H1 (cell line): ENCODE results near the gene RPL38. TPM values are rescaled to one million over a fixed set of nuclear protein-coding genes. Genes with fewer than 3 reads are reported as not detected.
A peak's percentile ranks its signal among the peaks of the same experiment; 100 is the strongest.

Experiments
- CTCF ChIA-PET: fragments of 300-600 bp; sonication (Branson Sonifier 250); formaldehyde crosslinking; loops from one replicate; lab custom pipeline; 2021; ENCODE audit not compliant: partially characterized antibody; lab: Charles Lee
- POLR2A ChIA-PET: fragments of 300-600 bp; sonication (Branson Sonifier 250); formaldehyde crosslinking; loops from one replicate; lab custom pipeline; 2021; ENCODE audit warnings: inconsistent platforms; ENCODE audit not compliant: partially characterized antibody; lab: Charles Lee
- DNase-seq, 2 experiments: peaks; one replicate each; pipeline versions ENCODE4 v3.0.0 to v3.0.0-alpha.2; 2010 to 2022; ENCODE audit warnings: low spot score in 2 of 2, low read depth in 1 of 2, mixed read lengths in 1 of 2
- FAIRE-seq: peaks from 2 replicates; lab custom pipeline; 2011; peaks lifted over from hg19 to GRCh38; lab: Jason Lieb, UNC
- H2AFZ ChIP-seq: 2 replicates; pipeline ENCODE4 v1.8.1; 2012; ENCODE audit warnings: low read length, inconsistent platforms
- H2AK5ac ChIP-seq: 2 replicates; pipeline ENCODE4 v1.6.1; 2013; ENCODE audit warnings: low read depth, low read length
- H2BK120ac ChIP-seq: replicated peaks from 2 replicates; pipeline ENCODE3; 2013; ENCODE audit warnings: low read depth, low read length, inconsistent platforms
- H2BK12ac ChIP-seq: 2 replicates; pipeline ENCODE4 v1.6.1; 2013; ENCODE audit warnings: low read depth, low read length
- H2BK15ac ChIP-seq: 2 replicates; pipeline ENCODE4 v1.6.1; 2013; ENCODE audit warnings: low read length
- H2BK20ac ChIP-seq: 2 replicates; pipeline ENCODE4 v1.6.1; 2013; ENCODE audit warnings: low read length
- H2BK5ac ChIP-seq: 2 replicates; pipeline ENCODE4 v1.6.1; 2013; ENCODE audit warnings: low read depth, low read length
- H3K14ac ChIP-seq: 2 replicates; pipeline ENCODE4 v1.6.1; 2013; ENCODE audit warnings: inconsistent platforms; ENCODE audit not compliant: insufficient read length
- H3K18ac ChIP-seq: 2 replicates; pipeline ENCODE4 v1.6.1; 2013; ENCODE audit warnings: low read length; ENCODE audit errors: extremely low read depth
- H3K23ac ChIP-seq: 2 replicates; pipeline ENCODE4 v1.6.1; 2013; ENCODE audit warnings: inconsistent platforms; ENCODE audit not compliant: insufficient read length
- H3K23me2 ChIP-seq: 2 replicates; pipeline ENCODE4 v1.6.1; 2013; ENCODE audit warnings: low read depth, low read length
- H3K27ac ChIP-seq: 2 replicates; pipeline ENCODE4 v1.6.1; 2011; ENCODE audit warnings: low read depth, low read length, inconsistent platforms
- H3K27me3 ChIP-seq, 4 experiments: replicated peaks in 1 of 4; 1 replicate in 1 of 4; 2 replicates in 3 of 4; pipeline versions ENCODE4 v1.6.1 to v1.8.1; 2011 to 2013; ENCODE audit warnings: low read length in 3 of 4, mild to moderate bottlenecking in 3 of 4, inconsistent platforms in 2 of 4, mixed read lengths in 2 of 4, moderate library complexity in 1 of 4; ENCODE audit not compliant: control insufficient read depth in 3 of 4, insufficient read depth in 3 of 4; ENCODE audit errors: extremely low read depth in 1 of 4
- H3K36me3 ChIP-seq, 4 experiments: 2 replicates each; pipeline versions ENCODE4 v1.6.1 to v1.8.1; 2011 to 2013; ENCODE audit warnings: mild to moderate bottlenecking in 4 of 4, low read length in 3 of 4, moderate library complexity in 2 of 4, control low read depth in 1 of 4, inconsistent platforms in 1 of 4; ENCODE audit not compliant: insufficient read depth in 4 of 4, control insufficient read depth in 2 of 4
- H3K4ac ChIP-seq: replicated peaks from 2 replicates; pipeline ENCODE3; 2013; ENCODE audit warnings: low read length, low read depth, mixed read lengths, inconsistent platforms; ENCODE audit not compliant: insufficient read length
- H3K4me1 ChIP-seq, 4 experiments: replicated peaks in 1 of 4; 1 replicate in 1 of 4; 2 replicates in 3 of 4; pipeline versions ENCODE4 v1.6.1 to v1.8.1; 2011 to 2013; ENCODE audit warnings: low read length in 3 of 4, inconsistent platforms in 2 of 4, mixed read lengths in 1 of 4; ENCODE audit not compliant: insufficient read depth in 4 of 4, control insufficient read depth in 3 of 4
- H3K4me2 ChIP-seq, 2 experiments: 2 replicates each; pipeline versions ENCODE4 v1.6.1 to v1.8.1; 2011 to 2013; ENCODE audit warnings: low read depth in 2 of 2, low read length in 2 of 2, control low read depth in 1 of 2, inconsistent platforms in 1 of 2, mild to moderate bottlenecking in 1 of 2; ENCODE audit not compliant: insufficient read depth in 1 of 2
- H3K4me3 ChIP-seq, 4 experiments: fragments of 200-600, 300-600 bp in 1 of 4; sonication (generic), shearing (Covaris generic), sonication (Bioruptor Twin) in 1 of 4; 2 replicates each; pipeline versions ENCODE4 v1.5.1 to v1.8.1; 2011 to 2016; ENCODE audit warnings: low read length in 4 of 4, low read depth in 3 of 4, control low read depth in 2 of 4, inconsistent platforms in 2 of 4, mild to moderate bottlenecking in 2 of 4, mixed read lengths in 1 of 4, moderate library complexity in 1 of 4; ENCODE audit not compliant: insufficient read depth in 2 of 4; ENCODE audit errors: extremely low read depth in 1 of 4
- H3K56ac ChIP-seq: replicated peaks from 2 replicates; pipeline ENCODE3; 2013; ENCODE audit warnings: low read depth, mild to moderate bottlenecking, mixed read lengths, low read length, inconsistent platforms; ENCODE audit not compliant: insufficient read length
- H3K79me1 ChIP-seq: 2 replicates; pipeline ENCODE4 v1.6.1; 2013; ENCODE audit warnings: low read depth, low read length, control low read depth
- H3K79me2 ChIP-seq, 2 experiments: 2 replicates each; pipeline versions ENCODE4 v1.6.1 to v1.8.1; 2012 to 2013; ENCODE audit warnings: low read length in 2 of 2, mild to moderate bottlenecking in 2 of 2, inconsistent platforms in 1 of 2; ENCODE audit not compliant: insufficient read depth in 2 of 2, control insufficient read depth in 1 of 2
- H3K9ac ChIP-seq, 4 experiments: replicated peaks in 1 of 4; 1 replicate in 1 of 4; 2 replicates in 3 of 4; pipeline versions ENCODE4 v1.6.1 to v1.8.1; 2011 to 2013; ENCODE audit warnings: low read depth in 3 of 4, low read length in 3 of 4, control low read depth in 2 of 4, mild to moderate bottlenecking in 2 of 4, moderate library complexity in 2 of 4, inconsistent platforms in 1 of 4; ENCODE audit errors: extremely low read depth in 1 of 4
- H3K9me3 ChIP-seq, 2 experiments: 2 replicates each; pipeline versions ENCODE4 v1.6.1 to v1.8.1; 2012 to 2013; ENCODE audit warnings: mild to moderate bottlenecking in 2 of 2, moderate library complexity in 2 of 2, control low read depth in 1 of 2, inconsistent platforms in 1 of 2, low read depth in 1 of 2, low read length in 1 of 2, mixed read lengths in 1 of 2; ENCODE audit not compliant: insufficient read depth in 2 of 2
- H4K20me1 ChIP-seq, 2 experiments: replicated peaks in 1 of 2; 2 replicates each; pipeline versions ENCODE3 to v1.8.1; 2011 to 2013; ENCODE audit warnings: inconsistent platforms in 2 of 2, low read length in 2 of 2, mild to moderate bottlenecking in 1 of 2; ENCODE audit not compliant: insufficient read depth in 2 of 2, control insufficient read depth in 1 of 2
- H4K5ac ChIP-seq: 2 replicates; pipeline ENCODE4 v1.6.1; 2013; ENCODE audit warnings: low read length, low read depth, mixed read lengths, inconsistent platforms; ENCODE audit not compliant: insufficient read length
- H4K8ac ChIP-seq: 2 replicates; pipeline ENCODE4 v1.8.0; 2013; ENCODE audit warnings: mild to moderate bottlenecking, moderate library complexity, low read length, inconsistent platforms; ENCODE audit not compliant: insufficient read depth; ENCODE audit errors: extremely low read depth
- H4K91ac ChIP-seq: replicated peaks from 2 replicates; pipeline ENCODE3; 2013; ENCODE audit warnings: low read length, mixed read lengths, inconsistent platforms; ENCODE audit not compliant: insufficient read length
- CHD2 ChIP-seq: IDR thresholded peaks from 2 replicates; pipeline ENCODE4 v1.6.1; 2012; ENCODE audit warnings: low read length, improper control_type of control experiment
- FOSL1 ChIP-seq: IDR thresholded peaks from 2 replicates; pipeline ENCODE4 v1.6.1; 2011; ENCODE audit warnings: mild to moderate bottlenecking, low read depth, low read length, moderate library complexity; ENCODE audit not compliant: insufficient read depth
- GTF2F1 ChIP-seq: IDR thresholded peaks from 2 replicates; pipeline ENCODE4 v1.6.1; 2012; ENCODE audit warnings: low read depth, low read length, improper control_type of control experiment, borderline replicate concordance
- HDAC6 ChIP-seq: IDR thresholded peaks from one replicate; pipeline ENCODE4 v1.7.1; 2012; ENCODE audit warnings: low read depth, mild to moderate bottlenecking, inconsistent platforms, low read length, moderate library complexity
- JUN ChIP-seq: IDR thresholded peaks from 2 replicates; pipeline ENCODE4 v1.6.1; 2011; ENCODE audit warnings: low read depth, mild to moderate bottlenecking, improper control_type of control experiment, low read length
- KDM5A ChIP-seq: fragments of 200-600 bp; IDR thresholded peaks from 2 replicates; pipeline ENCODE4 v1.7.1; 2012; ENCODE audit warnings: mild to moderate bottlenecking, low read length, inconsistent platforms, mixed read lengths
- SP4 ChIP-seq: IDR thresholded peaks from 2 replicates; pipeline ENCODE4 v1.6.1; 2012; ENCODE audit warnings: low read length, inconsistent platforms
- SRF ChIP-seq: IDR thresholded peaks from 2 replicates; pipeline ENCODE4 v1.6.1; 2011; ENCODE audit warnings: mild to moderate bottlenecking, low read depth, low read length, moderate library complexity
- TCF12 ChIP-seq: IDR thresholded peaks from 2 replicates; pipeline ENCODE4 v1.6.1; 2011; ENCODE audit warnings: low read depth, mild to moderate bottlenecking, low read length
- WGBS, 2 experiments: shearing (Covaris generic) in 1 of 2; methylation state at CpG; one replicate each; pipeline versions ENCODE4 v1.1.6 to v1.1.7; 2013 to 2015; ENCODE audit warnings: low lambda C conversion rate in 2 of 2, mixed read lengths in 2 of 2, inconsistent platforms in 1 of 2, low coverage in 1 of 2, missing lambda C conversion rate in 1 of 2; ENCODE audit not compliant: insufficient replicate concordance in 2 of 2, insufficient coverage in 1 of 2, insufficient read length in 1 of 2; ENCODE audit errors: extremely low coverage in 1 of 2, missing lambda C conversion rate in 1 of 2; 5-methylcytosine and 5-hydroxymethylcytosine counted together
- polyA plus RNA-seq, 7 experiments: library from polyadenylated mRNA; depleted of rRNA in 3 of 7; stranded (reverse) in 5 of 7; unstranded in 2 of 7; fragments of >200 nt in 5 of 7; fragments of 200-250 nt in 2 of 7; gene quantifications; 1 replicate in 5 of 7; 2 replicates in 1 of 7; 4 replicates in 1 of 7; pipeline versions ENCODE4 v1.2.1 to v1.2.3, GENCODE V29; 2011 to 2013; ENCODE audit warnings: missing spikeins in 2 of 7, mixed read lengths in 2 of 7
- total RNA-seq: library from RNA; stranded (reverse); fragmentation: NEBNext Ultra II Directional; extraction: Animal tissue kit (Norgen Biotek cat#: 25700); gene quantifications from 2 replicates; pipeline ENCODE4 v1.2.1, GENCODE V29; 2021

RPL38 gene
- total and polyA plus RNA-seq, 2 of the 8 experiments (the other 6 are each of a cell fraction or from before 2014, with no cell fraction given), result 412 to 1,195 TPM

DNA sequence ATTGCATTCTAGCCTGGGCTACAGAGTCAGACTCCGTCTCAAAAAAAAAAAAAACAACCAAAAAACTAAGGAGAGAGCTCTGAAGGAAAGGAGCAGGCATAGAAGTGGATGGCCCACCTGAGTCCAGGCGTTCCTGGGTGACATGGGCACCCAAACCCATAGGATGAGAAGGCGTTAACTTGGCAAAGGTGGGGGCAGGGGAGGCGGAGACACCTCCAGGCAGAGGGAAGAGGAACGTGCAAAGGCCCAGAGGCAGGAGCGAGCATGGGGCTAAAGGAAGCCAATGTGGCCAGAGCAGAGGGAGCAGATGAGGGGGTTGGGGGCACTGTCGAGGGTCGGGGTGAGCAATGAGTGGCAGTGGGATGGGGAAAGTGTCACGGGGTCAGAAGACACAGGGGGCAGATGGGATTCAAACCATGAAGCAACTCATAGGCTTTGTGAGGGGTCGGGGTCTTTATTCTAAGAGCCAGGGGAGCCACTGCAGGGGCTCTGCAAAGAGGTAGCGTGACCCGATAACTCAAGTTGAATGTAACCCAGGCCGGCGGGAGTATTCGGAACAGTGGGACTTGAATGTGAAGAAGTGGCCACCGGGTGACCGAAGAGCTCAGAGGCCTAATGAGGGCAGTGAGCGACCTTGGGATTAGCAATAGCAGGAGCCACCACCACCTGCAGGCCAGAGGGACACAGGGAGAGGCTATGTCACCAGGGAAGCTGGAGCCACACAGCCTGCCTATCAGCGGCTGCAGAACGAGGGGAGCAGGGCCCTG lies 21.7 kb downstream of the RPL38 start:
- H3K23ac ChIP-seq, result no peak overlapping the region
- H3K9ac ChIP-seq, result no peak overlapping the region
- FAIRE-seq (no peak), DNase-seq (no peak)
- no peak overlapping the region for H2BK15ac ChIP-seq
- CTCF ChIA-PET, result interaction anchor here (1.8 to 2.9 kb wide), 3 partner anchors 18 to 71 kb away, joined by 7 to 12 read pairs (median 7); no protein-coding TSS in a partner anchor
- H2BK120ac ChIP-seq, result no peak overlapping the region
- no peak overlapping the region for H4K5ac ChIP-seq
- no peak overlapping the region for H2AFZ ChIP-seq
- no peaks in the 10 kb centered on the region for H3K9me3 ChIP-seq
- 95% methylated on average over 20 of the region's 20 CpGs; no CpG with 5 or more reads in 1 of the 2 experiments for WGBS, 2 experiments
- no peak overlapping the region for H3K4ac ChIP-seq
- H3K4me3 ChIP-seq, result no peak overlapping the region
- 0 out of 2 replicates have a peak overlapping the region, but pooled peaks have one; percentile 14 for H4K8ac ChIP-seq
- no peak overlapping the region for H3K27ac ChIP-seq
- no peak overlapping the region for H2BK12ac ChIP-seq
- H4K91ac ChIP-seq, result no peak overlapping the region
- no peak overlapping the region for H3K14ac ChIP-seq
- H3K27me3 ChIP-seq, result no peaks in the 10 kb centered on the region
- no peaks in the 10 kb centered on the region for H3K79me1 ChIP-seq
- POLR2A ChIA-PET, result interaction anchor here (1.3 to 1.7 kb wide), 2 partner anchors 12 to 20 kb away, joined by 3 to 7 read pairs; partner anchors contain the start of gene TTYH2
- no peak overlapping the region for H3K56ac ChIP-seq
- H2BK5ac ChIP-seq, result no peak overlapping the region
- TF ChIP-seq TCF12 (no peak), CHD2 (no peak), HDAC6 (no peak), GTF2F1 (no peak), KDM5A (no peak), SP4 (no peak), SRF (no peak), JUN (no peak), FOSL1 (no peak)
- no peak overlapping the region for H3K4me2 ChIP-seq
- H3K23me2 ChIP-seq, result no peaks in the 10 kb centered on the region
- H2AK5ac ChIP-seq, result no peak overlapping the region
- peaks cover 0 to 1% of the 10 kb centered on the region in 2 experiments for H4K20me1 ChIP-seq
- H2BK20ac ChIP-seq, result no peak overlapping the region
- H3K79me2 ChIP-seq, result no peaks in the 10 kb centered on the region
- H3K18ac ChIP-seq, result no peak overlapping the region
- no peaks in the 10 kb centered on the region; a peak in 1 of 7 replicates for H3K4me1 ChIP-seq
- no peaks in the 10 kb centered on the region for H3K36me3 ChIP-seq
